CD4-positive, alpha-beta T cell (primary cell): ENCODE results near the gene SVIL. TPM values are rescaled to one million over a fixed set of nuclear protein-coding genes. Genes with fewer than 3 reads are reported as not detected.
"Not testable (repeated sequence)": the region's sequence is repeated elsewhere in the genome, so short reads cannot be mapped to it uniquely, and the experiment has no call there.

Source experiments
- ATAC-seq: fragments of 200-7000 bp; cut with Tn5 transposase; one replicate; pipeline ENCODE4 v1.10.0; 2022; ENCODE audit warnings: mild to moderate bottlenecking; ENCODE audit not compliant: poor library complexity
- CTCF ChIA-PET: fragments of 350-600 bp; sonication (Branson Sonifier 250); formaldehyde crosslinking; loops from one replicate; lab custom pipeline; 2021; ENCODE audit warnings: antibody characterized with exemption, inconsistent platforms; lab: Charles Lee
- POLR2A ChIA-PET: fragments of 350-600 bp; sonication (Branson Sonifier 250); formaldehyde crosslinking; loops from one replicate; lab custom pipeline; 2021; ENCODE audit warnings: antibody characterized with exemption, inconsistent platforms; lab: Charles Lee
- DNase-seq, 14 experiments: peaks; one replicate each; pipeline ENCODE4 v3.0.0-alpha.2; 2013 to 2020; ENCODE audit warnings: mixed read lengths in 2 of 14
- H3K27ac ChIP-seq, 2 donors: one replicate each; pipeline versions ENCODE4 v1.5.1 to v1.7.0; 2013; ENCODE audit warnings: low read length in 2 of 2, low read depth in 1 of 2, mild to moderate bottlenecking in 1 of 2
- H3K27me3 ChIP-seq, 2 experiments: 1 replicate in 1 of 2; 2 replicates in 1 of 2; pipeline versions ENCODE4 v1.6.1 to v1.7.0; 2013; ENCODE audit warnings: low read length in 2 of 2, control low read depth in 1 of 2, mild to moderate bottlenecking in 1 of 2, moderate library complexity in 1 of 2; ENCODE audit not compliant: insufficient read depth in 2 of 2, control insufficient read depth in 1 of 2
- H3K36me3 ChIP-seq: one replicate; pipeline ENCODE4 v1.6.1; 2013; ENCODE audit warnings: low read length, control low read depth; ENCODE audit not compliant: insufficient read depth
- H3K4me1 ChIP-seq: one replicate; pipeline ENCODE4 v1.6.1; 2013; ENCODE audit warnings: low read length, control low read depth; ENCODE audit not compliant: insufficient read depth
- H3K4me3 ChIP-seq: one replicate; pipeline ENCODE4 v1.5.1; 2013; ENCODE audit warnings: mild to moderate bottlenecking, low read length, moderate library complexity
- H3K9me3 ChIP-seq, 2 experiments: 1 replicate in 1 of 2; 2 replicates in 1 of 2; pipeline versions ENCODE4 v1.6.1 to v1.7.0; 2013; ENCODE audit warnings: low read length in 2 of 2, mild to moderate bottlenecking in 2 of 2, control low read depth in 1 of 2, moderate library complexity in 1 of 2; ENCODE audit not compliant: control insufficient read depth in 1 of 2, insufficient read depth in 1 of 2
- H3K27ac Mint-ChIP-seq: one replicate; pipeline ENCODE4 v1.8.0; 2020; ENCODE audit warnings: mixed read lengths
- H3K27me3 Mint-ChIP-seq: one replicate; pipeline ENCODE4 v1.8.0; 2021; ENCODE audit warnings: mixed read lengths
- H3K36me3 Mint-ChIP-seq: one replicate; pipeline ENCODE4 v1.8.0; 2021; ENCODE audit warnings: low read depth, mixed read lengths
- H3K4me1 Mint-ChIP-seq: one replicate; pipeline ENCODE4 v1.8.0; 2021; ENCODE audit warnings: low read depth, mixed read lengths
- H3K4me3 Mint-ChIP-seq: one replicate; pipeline ENCODE4 v1.8.0; 2020; ENCODE audit warnings: mild to moderate bottlenecking, mixed read lengths
- H3K9me3 Mint-ChIP-seq: one replicate; pipeline ENCODE4 v1.8.0; 2020; ENCODE audit warnings: mixed read lengths
- CTCF ChIP-seq: fragments of 200-600 bp; IDR thresholded peaks from one replicate; pipeline ENCODE4 v1.8.0; 2022; ENCODE audit warnings: antibody characterized with exemption, mild to moderate bottlenecking
- intact Hi-C, 2 experiments: fragments of 100-400 bp; cut with DNase I in 1 of 2; cut with micrococcal nuclease in 1 of 2; formaldehyde crosslinking; loops; one replicate each; pipeline versions ENCODE4 v1.15.1 to v1.9.0; 2023 to 2025; cut with DNase I, micrococcal nuclease
- total RNA-seq, 174 experiments: library from RNA in 2 of 174; stranded (reverse) in 2 of 174; gene quantifications; one replicate each; pipeline ENCODE4 v1.2.3 and lab custom pipeline; 2021 to 2026

Gene SVIL
- total RNA-seq, 2 experiments from 2014 or later: 38.5 to 40.3 TPM

GRCh38 chr10:29461042-29461441, 173.7 kb downstream of the SVIL start:
- Mint-ChIP-seq H3K9me3 (peaks cover 2% of the 10 kb centered on the region), H3K27me3 (no peaks in the 10 kb centered on the region), H3K27ac (no peak overlapping the region), H3K4me1 (no peaks in the 10 kb centered on the region), H3K36me3 (peaks cover 94% of the 10 kb centered on the region), H3K4me3 (no peak overlapping the region)
- ATAC-seq: no peak
- POLR2A ChIA-PET: no interaction called here
- Histone ChIP-seq H3K27me3 (no peaks in the 10 kb centered on the region), H3K9me3 (peaks cover 3 to 8% of the 10 kb centered on the region in 2 experiments), H3K27ac (no peak overlapping the region), H3K4me1 (no peaks in the 10 kb centered on the region), H3K4me3 (no peak overlapping the region), H3K36me3 (peaks cover 52% of the 10 kb centered on the region)
- intact Hi-C loops: no loop called here
- TF ChIP-seq CTCF: no peak
- DNase-seq: no peak
- CTCF ChIA-PET: no interaction called here

GRCh38 chr10:29458190-29458589, 176.6 kb downstream of the SVIL start:
- CTCF ChIA-PET, H3K27me3 ChIP-seq, H3K4me1 Mint-ChIP-seq, POLR2A ChIA-PET, H3K27me3 Mint-ChIP-seq, DNase-seq, H3K27ac Mint-ChIP-seq, H3K4me1 ChIP-seq, intact Hi-C loops, H3K9me3 Mint-ChIP-seq, H3K4me3 ChIP-seq, H3K9me3 ChIP-seq, ATAC-seq, H3K4me3 Mint-ChIP-seq, H3K27ac ChIP-seq: not testable (repeated sequence)
- peaks cover 77% of the 10 kb centered on the region for H3K36me3 Mint-ChIP-seq
- H3K36me3 ChIP-seq: peaks cover 34% of the 10 kb centered on the region

GRCh38 chr10:29455095-29455494, 179.7 kb downstream of the SVIL start:
- peaks cover under 1 to 1% of the 10 kb centered on the region in 2 experiments for H3K9me3 ChIP-seq
- intact Hi-C loops: no loop called here
- no peak for DNase-seq
- no peak overlapping the region for H3K4me3 ChIP-seq
- no peaks in the 10 kb centered on the region for H3K9me3 Mint-ChIP-seq
- H3K4me1 Mint-ChIP-seq: no peaks in the 10 kb centered on the region
- TF ChIP-seq CTCF: no peak
- peaks cover 17% of the 10 kb centered on the region for H3K36me3 ChIP-seq
- no peak for ATAC-seq
- H3K27me3 Mint-ChIP-seq: no peaks in the 10 kb centered on the region
- H3K36me3 Mint-ChIP-seq: peaks cover 46% of the 10 kb centered on the region
- no peaks in the 10 kb centered on the region for H3K4me1 ChIP-seq
- ChIA-PET POLR2A (no interaction called here), CTCF (no interaction called here)
- H3K27ac ChIP-seq: no peak overlapping the region
- no peak overlapping the region for H3K27ac Mint-ChIP-seq
- H3K27me3 ChIP-seq: no peaks in the 10 kb centered on the region
- H3K4me3 Mint-ChIP-seq: no peak overlapping the region

- POLR2A ChIA-PET: no interaction called here
- H3K36me3 Mint-ChIP-seq: peaks cover 38% of the 10 kb centered on the region
- H3K27ac Mint-ChIP-seq: no peak overlapping the region
Observed at GRCh38 chr10:29454250-29454649, 180.5 kb downstream of the SVIL start.

More at GRCh38 chr10:29454250-29454649, 180.5 kb downstream of the SVIL start:
- no peaks in the 10 kb centered on the region for H3K9me3 ChIP-seq
- peaks cover 13% of the 10 kb centered on the region for H3K36me3 ChIP-seq
- Mint-ChIP-seq H3K9me3 (no peaks in the 10 kb centered on the region), H3K4me1 (peaks cover under 1% of the 10 kb centered on the region), H3K27me3 (no peaks in the 10 kb centered on the region), H3K4me3 (no peak overlapping the region)
- H3K27ac ChIP-seq: no peak overlapping the region
- ATAC-seq: no peak
- CTCF ChIA-PET: no interaction called here
- no peak for DNase-seq
- no peaks in the 10 kb centered on the region for H3K4me1 ChIP-seq
- intact Hi-C loops: no loop called here
- no peak for TF ChIP-seq CTCF
- H3K4me3 ChIP-seq: no peak overlapping the region
- no peaks in the 10 kb centered on the region for H3K27me3 ChIP-seq
